HG03565 (cell line): ENCODE data around the gene ARL3.
"Not testable (repeated sequence)": the region's sequence is repeated elsewhere in the genome, so short reads cannot be mapped to it uniquely, and the experiment has no call there.

ENCODE experiments used
- ATAC-seq: cut with Tn5 transposase; IDR thresholded peaks from one replicate; pipeline ENCODE4 v1.9.1; 2021; ENCODE audit warnings: mild to moderate bottlenecking, moderate library complexity; ENCODE audit not compliant: unreplicated experiment

The ARL3 gene, protein sequence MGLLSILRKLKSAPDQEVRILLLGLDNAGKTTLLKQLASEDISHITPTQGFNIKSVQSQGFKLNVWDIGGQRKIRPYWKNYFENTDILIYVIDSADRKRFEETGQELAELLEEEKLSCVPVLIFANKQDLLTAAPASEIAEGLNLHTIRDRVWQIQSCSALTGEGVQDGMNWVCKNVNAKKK

DNA sequence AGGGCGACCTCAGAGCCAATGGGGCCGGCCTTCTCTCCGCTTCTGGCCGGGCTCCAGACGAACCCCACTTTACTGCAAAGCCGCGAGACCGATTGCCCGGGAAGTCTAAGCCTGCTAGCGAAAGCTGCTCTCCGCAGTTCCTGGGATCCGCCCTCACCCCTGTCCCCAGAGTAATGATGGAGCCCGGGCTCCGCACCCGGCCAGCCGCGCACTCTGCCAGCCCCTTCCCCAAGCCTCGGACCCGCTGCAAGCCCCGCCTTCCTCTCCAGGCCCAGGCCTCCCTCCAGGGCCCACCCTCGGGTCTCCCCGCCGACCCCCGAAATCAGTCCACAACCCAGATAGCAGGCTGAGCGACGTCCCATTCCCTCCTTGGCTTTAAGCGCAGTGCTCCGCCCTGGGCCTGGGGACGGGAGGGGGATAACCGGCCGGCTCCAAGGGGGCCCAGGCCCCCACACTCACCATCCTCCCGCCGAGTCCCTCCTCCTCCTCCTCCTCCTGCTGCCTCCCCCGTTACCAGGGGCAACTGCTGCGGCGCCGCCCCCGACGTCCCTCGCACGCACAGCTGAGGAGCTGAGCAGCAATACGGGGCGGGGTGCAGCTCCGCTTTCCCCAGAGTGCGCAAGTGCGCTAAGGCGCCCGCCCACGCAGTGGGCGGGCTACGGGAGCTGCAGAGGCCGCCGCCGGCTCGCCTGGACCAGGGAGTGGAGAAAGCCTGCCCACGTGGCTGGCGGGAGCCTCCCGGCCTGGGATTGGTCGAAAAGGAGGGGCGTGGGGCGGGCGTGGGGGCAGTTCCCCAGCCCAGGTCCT, at the start of gene ARL3:
ARL3 (minus strand) TSS at position 584 of the 807 bp plus-strand sequence; CDS start at position 462, 122 bp downstream.
- peak; percentile 72 for ATAC-seq

DNA sequence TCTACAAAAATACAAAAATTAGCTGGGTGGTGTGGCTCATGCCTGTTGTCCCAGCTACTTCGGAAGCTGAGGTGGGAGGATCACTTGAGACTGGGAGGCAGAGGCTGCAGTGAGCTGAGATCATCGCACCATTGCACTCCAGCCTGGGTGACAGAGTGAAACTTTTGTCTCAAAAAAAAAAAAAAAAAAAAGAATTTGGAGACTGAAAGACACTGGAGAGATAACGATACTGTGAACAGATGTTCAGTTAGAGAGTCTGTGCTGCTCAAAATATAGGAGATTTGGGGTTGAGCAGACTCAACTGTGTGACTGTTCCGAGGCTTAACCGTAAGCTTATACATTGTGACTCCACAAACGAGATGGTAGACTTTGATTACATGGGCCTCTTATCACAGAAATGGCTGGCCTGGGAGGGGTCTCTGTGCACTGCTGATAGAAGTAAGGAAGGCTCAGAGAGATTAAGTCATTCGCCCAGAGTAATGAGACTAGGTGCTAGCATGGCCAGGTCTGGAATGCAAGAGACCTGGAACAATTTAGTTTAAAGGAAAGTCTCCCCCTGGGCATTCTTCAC, 48.9 kb upstream of the ARL3 start:
- ATAC-seq, result no peak

DNA sequence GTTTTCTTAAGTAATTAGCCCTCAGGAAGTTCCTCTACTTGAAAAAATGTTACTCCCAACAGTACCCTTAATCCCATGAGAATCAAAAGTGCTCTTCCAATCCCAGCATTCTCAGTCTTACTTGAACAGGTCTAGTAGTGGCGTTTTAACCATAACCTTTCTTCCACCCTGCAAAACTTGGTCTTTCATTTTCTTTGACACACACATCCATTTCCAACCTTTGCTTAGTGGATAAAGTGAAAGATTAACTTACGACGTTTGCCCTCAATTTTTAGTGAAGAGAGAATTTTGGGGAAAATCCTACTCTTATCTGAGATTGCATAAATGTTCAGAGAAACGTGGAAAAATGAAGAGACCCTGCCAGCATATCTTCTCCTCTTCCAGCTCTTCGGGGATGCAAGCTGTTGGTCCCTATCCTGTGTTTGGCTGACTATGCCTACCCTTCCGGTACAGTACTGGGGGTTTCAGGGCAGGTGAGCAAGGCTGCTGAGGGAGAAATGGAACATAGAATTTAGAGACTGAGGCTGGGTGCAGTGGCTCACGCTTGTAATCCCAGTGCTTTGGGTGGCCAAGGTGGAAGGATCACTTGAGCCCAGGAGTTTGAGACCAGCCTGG, 48.3 kb upstream of the ARL3 start:
- no peak for ATAC-seq

DNA sequence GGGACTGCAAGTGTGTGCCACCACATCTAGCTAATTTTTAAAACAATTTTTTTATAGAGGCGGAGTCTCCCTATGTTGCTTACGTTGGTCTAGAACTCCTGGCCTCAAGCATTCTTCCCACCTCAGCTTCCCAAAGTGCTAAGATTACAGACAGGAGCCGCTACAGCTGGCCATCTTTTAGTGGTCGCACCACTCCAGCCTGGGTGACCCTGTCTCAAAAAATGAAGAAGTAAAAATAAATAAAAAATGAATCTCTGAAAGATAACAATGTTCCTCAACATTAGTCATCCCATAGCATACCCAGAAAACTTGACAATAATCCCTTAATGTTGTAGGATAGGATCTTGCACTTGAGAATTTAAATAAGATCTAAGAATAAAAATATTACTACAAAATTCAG, 47.8 kb upstream of the ARL3 start:
- no peak for ATAC-seq

DNA sequence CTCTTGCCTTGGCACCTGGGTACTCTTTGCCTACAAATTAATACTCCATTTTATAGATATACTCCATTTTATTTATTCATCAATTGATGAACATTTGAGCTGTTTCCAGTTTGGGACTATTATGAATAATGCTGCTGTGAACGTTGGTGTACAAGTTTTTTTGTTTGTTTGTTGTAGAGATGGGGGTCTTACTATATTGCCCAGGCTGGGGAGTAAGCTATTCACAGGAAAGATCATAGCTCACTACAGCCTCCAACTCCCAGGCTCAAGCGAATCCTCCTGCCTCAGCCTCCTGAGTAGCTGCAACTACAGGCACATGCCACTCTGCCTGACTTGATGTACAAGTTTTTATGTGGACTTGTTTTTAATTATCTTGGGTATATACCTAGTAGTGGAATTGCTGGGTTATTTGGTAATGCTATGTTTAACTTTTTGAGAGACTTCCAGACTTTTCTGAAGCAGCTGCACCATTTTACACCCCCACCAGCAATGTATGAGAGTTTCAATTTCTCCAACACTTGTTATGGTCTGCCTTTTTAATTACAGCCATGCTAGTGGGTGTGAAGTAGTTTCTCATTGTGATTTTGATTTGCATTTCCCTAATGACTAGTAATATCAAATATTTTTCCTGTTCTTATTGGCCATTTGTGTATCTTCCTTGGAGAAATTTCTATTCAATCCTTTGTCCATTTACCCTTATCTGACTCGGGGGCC, 45.5 kb upstream of the ARL3 start:
- ATAC-seq, result no peak

DNA sequence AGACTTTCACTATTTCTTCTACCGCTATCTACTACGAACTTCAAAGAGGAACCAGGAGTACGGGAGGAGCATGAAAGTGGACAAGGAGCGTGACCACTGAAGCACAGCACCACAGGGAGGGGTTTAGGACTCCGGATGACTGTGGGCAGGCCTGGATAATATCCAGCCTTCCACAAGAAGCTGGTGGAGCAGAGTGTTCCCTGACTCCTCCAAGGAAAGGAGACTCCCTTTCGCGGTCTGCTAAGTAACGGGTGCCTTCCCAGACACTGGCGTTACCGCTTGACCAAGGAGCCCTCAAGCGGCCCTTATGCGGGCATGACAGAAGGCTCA, 44.7 kb upstream of the ARL3 start:
- not testable (repeated sequence) for ATAC-seq

DNA sequence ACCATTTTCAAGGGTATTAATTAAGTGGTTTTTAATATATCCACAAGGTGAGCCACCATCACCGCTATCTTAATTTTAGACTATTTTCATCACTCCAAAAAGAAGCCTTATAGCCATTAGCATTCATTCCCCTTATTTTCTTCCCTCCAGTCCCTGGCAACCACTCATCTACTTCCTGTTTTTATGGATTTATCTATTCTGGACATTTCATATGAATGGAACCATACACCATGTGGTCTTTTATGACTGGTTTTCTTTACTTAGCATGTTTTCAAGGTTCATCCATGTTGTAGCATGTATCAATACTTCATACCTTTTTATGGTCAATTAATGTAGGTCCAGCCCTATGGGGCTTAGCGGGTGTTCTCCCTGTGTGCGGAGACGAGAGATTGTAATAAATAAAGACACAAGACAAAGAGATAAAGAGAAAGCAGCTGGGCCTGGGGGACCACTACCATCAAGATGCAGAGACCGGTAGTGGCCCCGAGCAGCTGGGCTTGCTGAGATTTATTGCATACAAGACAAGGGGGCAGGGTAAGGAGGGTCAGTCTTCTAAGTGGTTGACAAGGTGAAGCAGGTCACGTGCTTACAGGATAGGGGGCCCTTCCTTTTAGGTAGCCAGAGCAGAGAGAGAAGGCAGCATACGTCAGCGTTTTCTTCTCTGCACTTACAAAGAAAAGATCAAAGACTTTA, 44.2 kb upstream of the ARL3 start:
- ATAC-seq, result no peak

DNA sequence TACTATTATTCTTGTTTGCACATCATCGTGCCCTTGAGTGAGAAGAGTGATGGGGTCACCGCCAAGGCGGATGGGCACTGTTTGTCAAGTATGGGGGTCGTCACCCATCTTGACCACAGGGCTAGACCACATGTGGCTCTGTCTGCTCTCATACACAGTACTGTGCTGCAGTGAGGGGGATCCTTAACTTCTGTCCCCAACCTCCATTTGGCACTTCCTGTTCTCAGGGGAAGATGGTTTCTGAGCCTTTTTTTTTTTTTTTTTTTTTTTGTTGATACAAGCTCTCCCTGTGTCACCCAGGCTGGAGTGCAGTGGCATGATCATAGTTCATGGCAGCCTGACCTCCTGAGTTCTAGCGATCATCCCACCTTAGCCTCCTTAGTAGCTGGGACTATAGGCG, 43.1 kb upstream of the ARL3 start:
- no peak for ATAC-seq

DNA sequence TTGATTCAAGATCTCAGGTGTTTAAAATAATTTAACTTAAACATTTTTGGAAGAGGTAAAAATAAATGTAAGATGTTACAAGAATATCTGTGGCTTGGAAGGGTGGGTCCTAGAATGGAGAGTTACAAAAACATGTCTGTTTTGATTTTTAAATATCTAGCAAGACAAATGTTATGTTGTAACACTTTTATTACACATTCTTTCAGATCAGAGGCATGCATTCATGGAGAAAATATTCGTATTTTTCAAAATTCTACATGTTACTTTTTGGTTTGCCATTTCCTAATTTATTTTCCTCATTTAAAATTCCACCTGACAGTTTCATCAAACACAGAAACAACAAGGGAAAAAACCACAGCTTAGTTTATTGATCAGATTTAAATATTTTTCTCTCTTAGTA, 39.5 kb upstream of the ARL3 start:
- no peak for ATAC-seq

DNA sequence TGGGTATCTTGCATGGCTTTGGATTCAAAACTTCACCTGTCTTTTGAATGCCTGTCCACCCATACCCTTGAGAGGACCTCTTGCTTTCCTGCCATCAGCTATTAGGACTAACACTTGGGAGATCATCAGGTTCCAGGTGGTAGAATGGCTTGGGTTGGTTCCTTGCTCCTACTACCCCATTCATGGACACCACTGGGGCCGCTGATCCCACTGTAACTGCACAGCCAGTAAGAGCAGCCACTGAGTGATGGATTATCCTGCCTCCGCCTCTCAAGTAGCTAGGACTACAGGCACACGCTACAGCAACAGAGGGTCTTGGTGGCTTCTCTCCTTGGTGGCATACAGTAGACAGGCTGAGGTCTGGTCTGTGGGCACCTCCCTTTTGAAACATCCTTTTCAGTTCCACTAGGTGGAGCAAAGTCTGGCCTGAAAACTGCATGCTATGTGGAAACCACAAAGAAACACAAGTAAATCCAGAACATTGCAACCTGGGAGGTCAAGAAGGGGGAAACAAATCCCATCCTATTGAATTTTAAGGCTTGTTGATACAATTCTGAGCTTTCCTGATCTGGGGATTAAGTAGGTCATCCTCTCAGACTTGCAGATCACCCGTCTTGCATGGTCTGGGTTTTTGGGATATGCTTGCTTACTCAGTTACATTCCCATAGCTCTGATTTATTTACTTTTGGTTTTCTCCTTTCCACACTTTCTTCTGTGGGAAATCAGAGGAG, 38.9 kb upstream of the ARL3 start:
- ATAC-seq, result no peak

DNA sequence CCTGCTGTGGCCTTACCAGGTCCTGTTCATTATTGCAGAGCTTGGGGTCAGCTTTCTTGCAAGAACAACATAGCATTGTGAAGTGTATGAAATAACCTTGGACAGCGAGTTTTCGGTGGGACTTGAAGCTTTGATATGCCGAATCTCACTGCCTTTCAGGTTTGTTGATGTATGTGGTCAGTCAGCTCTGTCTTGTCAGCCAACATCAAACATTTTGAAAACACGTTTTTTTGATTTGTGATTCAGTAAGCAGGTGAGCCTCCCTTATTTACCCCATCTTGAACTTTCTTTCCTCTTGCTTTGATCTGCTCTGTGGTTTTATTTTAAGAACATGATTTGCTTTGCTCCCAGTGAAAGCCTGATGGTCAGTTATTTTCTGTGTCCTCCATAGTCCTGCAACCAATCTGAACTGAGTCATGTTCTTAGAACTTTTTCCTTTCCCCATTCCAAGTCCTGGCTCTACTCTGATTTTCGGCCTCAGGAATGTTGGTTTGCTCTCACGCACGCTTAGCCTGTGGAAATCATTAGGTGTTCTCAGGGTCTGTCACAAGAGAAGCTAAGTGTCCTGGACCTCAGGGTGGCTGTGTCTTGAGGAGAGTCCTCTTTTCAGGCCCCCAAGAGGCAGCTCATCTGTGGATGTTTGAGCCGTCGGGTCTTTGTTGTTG, 38.2 kb upstream of the ARL3 start:
- no peak for ATAC-seq

DNA sequence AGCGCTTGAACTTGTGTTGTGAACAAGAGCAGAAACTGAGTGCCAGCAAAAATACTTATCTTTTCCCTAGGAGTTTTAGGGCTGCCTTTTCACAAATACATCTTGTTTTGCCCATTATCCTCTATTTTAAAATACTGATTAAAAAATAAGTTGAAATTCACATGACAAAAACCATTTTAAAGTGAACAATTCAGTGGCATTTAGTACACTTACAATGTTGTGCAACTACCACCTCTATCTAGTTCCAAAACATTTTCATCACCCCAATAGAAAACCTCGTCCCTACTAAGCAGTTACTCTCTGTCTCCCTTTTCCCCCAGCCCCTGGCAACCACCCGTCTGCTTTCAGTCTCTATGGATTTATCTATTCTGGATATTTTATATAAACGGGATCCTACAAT, 31.0 kb upstream of the ARL3 start:
- no peak for ATAC-seq

DNA sequence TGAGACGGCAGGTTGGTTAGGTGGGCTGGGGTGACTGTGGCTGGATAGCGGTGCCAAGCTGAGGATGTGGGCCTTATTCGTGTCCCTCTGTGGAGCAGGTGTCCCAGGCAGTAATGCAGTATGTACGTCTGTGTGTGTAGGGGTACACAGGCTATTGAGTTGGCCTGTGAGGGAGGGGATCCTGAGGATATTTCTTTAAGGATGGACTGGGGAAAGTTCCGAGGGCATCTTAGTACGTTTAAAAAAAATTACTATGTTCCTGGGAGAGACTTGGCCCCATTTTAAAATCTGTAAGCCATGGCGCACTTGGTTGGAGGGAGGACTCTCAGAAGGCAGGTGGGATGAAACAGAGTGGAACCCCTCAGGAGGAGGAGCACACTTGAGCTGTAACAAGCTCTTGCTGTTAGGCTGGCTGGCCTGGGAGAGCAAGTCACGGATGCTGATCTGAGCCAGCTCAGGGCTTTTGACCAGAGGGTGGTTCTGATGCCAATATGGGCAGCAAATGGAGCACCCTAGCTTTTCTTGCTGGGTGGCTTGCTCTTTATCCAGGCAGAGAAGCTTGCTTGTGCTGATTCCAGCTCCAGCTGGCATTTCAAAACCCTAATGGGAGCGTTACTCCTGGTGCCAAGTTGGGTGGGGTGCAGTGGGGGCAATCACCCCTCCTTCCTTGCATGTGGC, 30.3 kb upstream of the ARL3 start:
- no peak for ATAC-seq

DNA sequence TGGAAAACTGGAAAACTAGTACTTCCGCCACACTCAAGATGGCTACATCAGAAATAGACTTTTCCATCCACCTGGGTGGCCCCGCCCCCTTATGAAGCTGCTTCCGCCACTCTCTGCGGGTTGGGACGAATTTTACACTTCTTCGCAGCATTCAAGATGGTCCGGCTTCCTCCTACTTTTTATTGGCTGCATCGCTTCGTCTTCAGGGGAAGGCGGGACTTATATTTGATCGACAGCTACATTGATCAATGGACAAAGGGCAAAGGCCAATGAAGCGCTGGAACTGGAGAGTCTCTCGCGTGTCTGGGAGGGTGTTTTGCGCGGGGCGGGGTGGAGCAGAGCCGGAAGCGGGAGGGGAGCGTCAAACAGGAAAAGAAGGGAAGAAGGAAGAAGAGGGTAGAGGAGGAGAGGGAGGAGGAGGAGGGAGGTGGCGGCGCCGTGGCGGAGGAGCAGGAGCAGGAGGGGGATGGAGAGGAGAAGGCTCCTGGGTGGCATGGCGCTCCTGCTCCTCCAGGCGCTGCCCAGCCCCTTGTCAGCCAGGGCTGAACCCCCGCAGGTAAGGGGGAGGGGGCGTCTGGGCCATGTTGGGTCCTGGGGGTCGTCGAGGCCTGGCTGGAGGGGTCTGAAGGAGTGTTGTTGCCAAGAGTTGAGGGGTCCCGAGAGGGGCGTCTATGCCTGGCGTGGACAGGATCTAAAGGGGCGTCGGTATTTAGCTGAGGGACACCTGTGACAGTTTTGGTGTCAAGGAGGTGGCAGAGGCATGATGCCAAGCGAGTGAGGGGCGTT, 29.6 kb upstream of the ARL3 start, which contains the start of gene WBP1L:
WBP1L (plus strand) TSS at position 361 of the 786 bp plus-strand sequence; CDS start at position 467, 106 bp downstream.
- ATAC-seq, result peak; percentile 94

DNA sequence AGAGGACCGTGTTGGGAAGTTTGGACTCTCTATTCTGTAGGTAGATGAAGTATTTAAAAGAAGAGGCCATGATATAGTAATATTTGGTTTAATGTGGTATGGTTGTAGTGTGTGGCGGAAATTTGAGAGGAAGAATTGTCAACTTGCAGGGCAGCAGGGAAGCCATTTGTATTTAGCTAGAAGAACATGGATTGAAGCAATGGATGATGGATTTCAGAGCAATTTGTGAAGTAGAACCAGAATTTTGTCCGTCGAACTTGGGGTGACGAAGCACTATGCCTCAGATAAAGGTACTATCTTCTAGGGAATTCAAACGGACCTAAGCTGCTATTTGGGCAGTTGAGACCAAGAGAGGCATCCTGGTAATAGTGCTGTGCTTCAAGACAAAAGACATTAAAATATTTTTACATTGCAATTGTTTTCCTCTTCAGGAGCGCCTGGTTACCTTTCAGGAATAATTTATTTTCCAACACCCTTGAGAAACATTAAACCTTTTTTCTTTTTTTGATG, 28.9 kb upstream of the ARL3 start:
- no peak for ATAC-seq

DNA sequence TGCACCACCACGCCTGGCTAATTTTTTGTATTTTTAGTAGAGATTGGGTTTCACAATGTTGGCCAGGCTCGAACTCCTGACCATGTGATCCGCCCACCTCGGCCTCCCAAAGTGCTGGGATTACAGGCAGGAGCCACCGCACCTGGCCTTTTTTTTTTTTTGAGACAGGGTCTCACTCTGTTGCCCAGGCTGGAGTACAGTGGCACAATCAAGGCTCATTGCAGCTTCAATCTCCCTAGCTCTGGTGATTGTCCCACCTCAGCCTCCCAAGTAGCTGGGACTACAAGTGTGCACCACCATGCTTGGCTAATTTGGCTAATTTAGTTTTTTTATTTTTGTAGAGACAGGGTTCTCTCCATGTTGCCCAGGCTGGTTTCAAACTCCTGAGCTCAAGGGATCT, 28.1 kb upstream of the ARL3 start:
- ATAC-seq, result not testable (repeated sequence)

DNA sequence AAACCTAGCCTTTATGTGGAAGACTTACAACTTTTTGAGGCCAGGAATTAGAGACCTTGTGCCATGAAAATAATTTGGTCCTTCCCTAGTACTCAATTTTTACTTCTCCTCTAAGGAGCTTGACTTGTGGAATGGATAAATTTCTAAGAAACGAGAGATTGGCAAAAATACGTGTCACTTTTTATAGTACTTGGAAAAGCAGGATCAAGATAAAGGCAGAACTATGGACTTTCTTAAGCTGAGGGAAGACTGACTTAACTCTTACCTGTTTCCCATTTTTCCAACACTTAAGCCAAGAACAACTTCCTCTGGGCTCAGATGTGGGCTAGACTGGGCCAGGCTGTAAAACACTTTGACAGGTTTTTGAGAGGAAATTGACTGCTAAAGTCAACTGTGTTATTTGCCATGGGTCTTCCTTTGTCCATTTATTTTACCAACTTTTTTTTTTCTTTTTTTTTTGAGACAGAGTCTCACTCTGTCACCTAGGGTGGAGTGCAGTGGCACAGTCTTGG, 27.6 kb upstream of the ARL3 start:
- no peak for ATAC-seq

DNA sequence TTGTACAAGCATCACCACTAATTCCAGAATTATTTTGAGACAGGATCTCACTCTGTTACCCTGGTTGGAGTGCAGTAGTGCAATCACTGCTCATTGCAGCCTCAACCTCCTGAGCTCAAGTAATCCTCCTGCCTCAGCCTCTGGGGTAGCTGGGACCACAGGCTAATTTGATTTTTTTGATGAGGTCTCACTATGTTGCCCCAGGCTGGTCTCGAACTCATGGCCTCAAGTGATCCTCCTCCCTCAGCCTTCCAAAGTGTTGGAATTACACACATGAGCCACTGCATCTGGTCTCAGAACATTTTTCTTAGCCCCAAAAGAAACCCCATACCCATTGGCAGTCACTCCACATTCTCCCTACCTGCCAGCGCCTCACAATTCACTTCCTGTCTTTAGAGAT, 26.0 kb upstream of the ARL3 start:
- ATAC-seq, result no peak
